Hepatocyte (in vitro differentiated cells): ENCODE measurements around the gene CLEC4F. TPM values are rescaled to one million over a fixed set of nuclear protein-coding genes. Genes with fewer than 3 reads are reported as not detected.

Experiments used
- DNase-seq: peaks from one replicate; pipeline ENCODE4 v3.0.0-alpha.2; 2016; ENCODE audit warnings: low spot score
- H2AFZ ChIP-seq: fragments of 200-600 bp; sonication (generic); 2 replicates; pipeline ENCODE4 v1.6.0; 2016; ENCODE audit warnings: antibody characterized with exemption, mild to moderate bottlenecking
- H3K27ac ChIP-seq: fragments of 200-600 bp; sonication (generic); 2 replicates; pipeline ENCODE4 v1.5.1; 2016; ENCODE audit warnings: mild to moderate bottlenecking
- H3K27me3 ChIP-seq: fragments of 200-600 bp; sonication (generic); 2 replicates; pipeline ENCODE4 v1.6.1; 2016
- H3K36me3 ChIP-seq: fragments of 200-600 bp; sonication (generic); replicated peaks from 2 replicates; pipeline ENCODE4 v1.5.1; 2016; ENCODE audit warnings: low read depth; ENCODE audit not compliant: insufficient read depth
- H3K4me1 ChIP-seq: fragments of 200-600 bp; sonication (generic); 2 replicates; pipeline ENCODE4 v1.5.1; 2016; ENCODE audit warnings: mild to moderate bottlenecking, moderate library complexity; ENCODE audit not compliant: insufficient read depth
- H3K4me2 ChIP-seq: fragments of 200-600 bp; sonication (generic); 2 replicates; pipeline ENCODE4 v1.6.0; 2016
- H3K4me3 ChIP-seq: fragments of 200-600 bp; sonication (generic); 2 replicates; pipeline ENCODE4 v1.5.1; 2016; ENCODE audit warnings: mild to moderate bottlenecking
- H3K79me2 ChIP-seq: fragments of 200-600 bp; sonication (generic); 2 replicates; pipeline ENCODE4 v1.6.0; 2017; ENCODE audit warnings: mild to moderate bottlenecking
- H3K9me2 ChIP-seq: fragments of 200-600 bp; sonication (generic); replicated peaks from 2 replicates; pipeline ENCODE4 v1.6.0; 2017; ENCODE audit warnings: mild to moderate bottlenecking; ENCODE audit not compliant: insufficient read depth
- H3K9me3 ChIP-seq: fragments of 200-600 bp; sonication (generic); 2 replicates; pipeline ENCODE4 v1.5.1; 2016; ENCODE audit warnings: low read depth, mild to moderate bottlenecking
- H4K20me1 ChIP-seq: fragments of 200-600 bp; sonication (generic); 2 replicates; pipeline ENCODE4 v1.6.0; 2016; ENCODE audit warnings: mild to moderate bottlenecking; ENCODE audit not compliant: insufficient read depth, poor library complexity, severe bottlenecking
- EZH2 ChIP-seq: fragments of 200-600 bp; sonication (generic); IDR thresholded peaks from 2 replicates; pipeline ENCODE4 v1.6.1; 2016; ENCODE audit warnings: antibody characterized with exemption, mild to moderate bottlenecking, borderline replicate concordance
- EZH2phosphoT487 ChIP-seq: fragments of 200-600 bp; sonication (generic); IDR thresholded peaks from one replicate; pipeline ENCODE4 v1.6.1; 2018; ENCODE audit warnings: antibody characterized with exemption, mild to moderate bottlenecking, low read depth, moderate library complexity; ENCODE audit not compliant: unreplicated experiment, severe bottlenecking
- WGBS: methylation state at CpG from one replicate; pipeline ENCODE4 v1.1.6; 2016; ENCODE audit warnings: low lambda C conversion rate; ENCODE audit errors: missing lambda C conversion rate; 5-methylcytosine and 5-hydroxymethylcytosine counted together
- polyA plus RNA-seq: library from polyadenylated mRNA; unstranded; fragments of >200 nt; fragmentation: Nextera tagmentation; extraction: Ambion mirVana; gene quantifications from 2 replicates; pipeline ENCODE4 v1.2.1, GENCODE V29; 2016
- total RNA-seq: library from RNA; depleted of rRNA; stranded (reverse); fragments of >200 nt; gene quantifications from 2 replicates; pipeline ENCODE4 v1.2.3, GENCODE V29; 2014
- TF ChIP-seq, protein P1 (sequence below): fragments of 200-600 bp; sonication (generic); IDR thresholded peaks from 2 replicates; pipeline ENCODE4 v1.5.1; 2016; ENCODE audit warnings: antibody characterized with exemption, mild to moderate bottlenecking; ENCODE audit not compliant: poor library complexity

CLEC4F gene
- total and polyA plus RNA-seq, 2 experiments from 2014 or later = not detected

DNA sequence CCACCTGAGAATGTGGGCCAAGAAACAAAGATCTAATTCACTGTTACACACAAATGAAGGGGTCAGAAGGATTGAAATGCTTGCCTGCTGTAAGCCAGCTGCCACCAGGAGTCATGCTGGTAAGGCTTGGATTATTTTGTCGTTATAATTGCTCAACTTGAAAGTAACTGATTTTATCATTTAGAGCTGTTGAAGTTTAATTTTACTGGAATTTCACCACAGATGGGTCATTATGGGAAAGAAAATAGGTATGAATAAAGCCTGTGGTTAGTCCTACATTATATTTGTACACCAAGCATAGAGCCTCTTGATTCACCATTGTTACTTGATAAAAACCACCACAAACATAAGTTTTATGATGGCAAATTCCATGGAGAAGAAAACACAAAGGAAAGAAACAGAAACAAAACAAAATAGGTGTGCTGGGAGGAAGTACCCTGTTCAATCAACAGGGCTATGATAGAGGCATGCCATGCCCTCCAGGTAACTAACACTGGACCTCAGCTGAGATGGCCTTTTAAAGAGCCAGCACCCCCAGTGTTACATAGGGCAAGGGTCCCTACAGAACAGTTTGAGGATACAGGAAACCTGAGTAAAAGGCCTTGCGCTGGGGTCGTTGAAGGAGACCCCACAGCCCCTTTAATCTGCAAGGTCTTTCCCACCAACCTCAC is 3.0 kb downstream of the CLEC4F start:
- Histone ChIP-seq H3K27ac (no peak overlapping the region), H3K79me2 (no peaks in the 10 kb centered on the region), H4K20me1 (no peaks in the 10 kb centered on the region), H3K4me1 (no peaks in the 10 kb centered on the region), H3K9me3 (no peaks in the 10 kb centered on the region), H3K4me2 (no peak overlapping the region), H3K9me2 (no peaks in the 10 kb centered on the region), H3K27me3 (no peaks in the 10 kb centered on the region), H2AFZ (no peak overlapping the region), H3K36me3 (no peaks in the 10 kb centered on the region), H3K4me3 (no peak overlapping the region)
- WGBS = 90% methylated on average over 3 of the region's 3 CpGs
- TF ChIP-seq, protein P1, sequence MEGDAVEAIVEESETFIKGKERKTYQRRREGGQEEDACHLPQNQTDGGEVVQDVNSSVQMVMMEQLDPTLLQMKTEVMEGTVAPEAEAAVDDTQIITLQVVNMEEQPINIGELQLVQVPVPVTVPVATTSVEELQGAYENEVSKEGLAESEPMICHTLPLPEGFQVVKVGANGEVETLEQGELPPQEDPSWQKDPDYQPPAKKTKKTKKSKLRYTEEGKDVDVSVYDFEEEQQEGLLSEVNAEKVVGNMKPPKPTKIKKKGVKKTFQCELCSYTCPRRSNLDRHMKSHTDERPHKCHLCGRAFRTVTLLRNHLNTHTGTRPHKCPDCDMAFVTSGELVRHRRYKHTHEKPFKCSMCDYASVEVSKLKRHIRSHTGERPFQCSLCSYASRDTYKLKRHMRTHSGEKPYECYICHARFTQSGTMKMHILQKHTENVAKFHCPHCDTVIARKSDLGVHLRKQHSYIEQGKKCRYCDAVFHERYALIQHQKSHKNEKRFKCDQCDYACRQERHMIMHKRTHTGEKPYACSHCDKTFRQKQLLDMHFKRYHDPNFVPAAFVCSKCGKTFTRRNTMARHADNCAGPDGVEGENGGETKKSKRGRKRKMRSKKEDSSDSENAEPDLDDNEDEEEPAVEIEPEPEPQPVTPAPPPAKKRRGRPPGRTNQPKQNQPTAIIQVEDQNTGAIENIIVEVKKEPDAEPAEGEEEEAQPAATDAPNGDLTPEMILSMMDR = no peak
- no peak for TF ChIP-seq EZH2phosphoT487
- no peak for TF ChIP-seq EZH2
- no peak for DNase-seq

DNA sequence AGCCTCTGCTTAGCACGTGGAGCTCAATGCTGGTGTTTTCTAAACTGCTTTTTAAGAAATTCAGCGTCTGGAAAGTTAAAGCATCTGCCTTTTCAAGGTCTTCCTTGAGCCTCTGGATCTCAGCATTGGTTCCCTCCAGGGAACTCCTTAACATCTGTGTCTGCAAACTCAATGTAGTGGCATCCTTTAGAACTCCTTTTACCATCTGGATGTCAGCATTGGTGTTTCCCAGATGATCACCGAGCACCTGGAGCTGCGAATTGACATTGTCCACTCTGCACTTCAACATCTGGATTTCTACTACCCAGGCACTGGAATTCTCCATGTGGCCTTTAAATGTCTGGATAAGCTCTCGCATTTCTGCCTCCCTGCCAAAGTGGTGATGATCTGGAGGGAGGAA is 3.7 kb downstream of the CLEC4F start:
- TF ChIP-seq EZH2phosphoT487 (no peak), EZH2 (no peak)
- TF ChIP-seq, protein P1 = no peak
- 67% methylated on average over 5 of the region's 5 CpGs for WGBS
- H3K79me2 ChIP-seq = no peaks in the 10 kb centered on the region
- H3K4me1 ChIP-seq = no peaks in the 10 kb centered on the region
- H3K9me3 ChIP-seq = no peaks in the 10 kb centered on the region
- no peak overlapping the region for H3K4me2 ChIP-seq
- H3K27me3 ChIP-seq = no peaks in the 10 kb centered on the region
- DNase-seq = no peak
- no peak overlapping the region for H3K27ac ChIP-seq
- H2AFZ ChIP-seq = no peak overlapping the region
- H3K4me3 ChIP-seq = no peak overlapping the region
- H4K20me1 ChIP-seq = no peaks in the 10 kb centered on the region
- H3K9me2 ChIP-seq = no peaks in the 10 kb centered on the region
- H3K36me3 ChIP-seq = no peaks in the 10 kb centered on the region

DNA sequence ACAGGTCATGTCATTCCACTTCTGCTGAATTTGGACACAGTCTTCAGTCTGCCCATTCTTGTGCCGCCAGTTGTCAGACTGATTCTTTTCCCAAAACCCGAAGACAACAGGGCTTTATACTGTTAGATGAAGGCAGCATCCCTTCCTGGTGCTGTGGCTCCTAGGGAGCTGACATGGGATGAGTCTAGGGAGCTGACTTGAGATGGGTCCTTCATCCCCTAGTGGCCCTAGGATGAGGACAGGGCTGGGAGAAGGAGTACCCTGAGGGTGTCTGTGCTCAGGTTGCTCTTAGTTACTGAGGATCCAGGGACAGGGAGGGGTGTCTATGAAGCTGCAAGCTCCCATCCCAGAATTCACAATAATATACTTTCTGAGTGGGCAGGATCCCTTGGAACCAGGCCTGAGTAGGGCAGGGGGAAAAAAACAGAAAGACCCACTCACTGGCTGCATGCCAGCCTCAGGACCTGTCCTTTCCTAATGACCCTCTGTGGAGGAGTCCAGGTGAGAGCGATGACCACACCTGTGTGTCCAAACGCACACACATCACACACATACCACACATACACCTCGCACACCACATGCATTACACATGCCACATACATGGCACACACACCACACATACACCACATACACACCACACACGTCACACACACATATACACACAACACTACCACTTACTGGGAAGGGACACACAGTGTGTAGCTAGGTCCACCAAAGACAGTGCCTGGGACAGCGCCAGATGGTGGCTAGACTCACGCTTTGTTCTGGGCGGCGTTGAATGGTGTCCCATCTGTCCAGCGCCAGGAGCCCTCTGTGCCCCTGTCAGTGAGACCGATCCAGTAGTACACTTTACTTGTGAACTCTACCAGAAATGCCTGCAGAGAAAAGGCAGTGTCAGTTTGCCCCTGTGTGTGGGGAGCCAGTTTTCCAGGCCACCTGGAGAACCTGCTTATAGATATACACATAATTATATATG is 11.1 kb downstream of the CLEC4F start:
- H3K79me2 ChIP-seq = no peaks in the 10 kb centered on the region
- H3K9me2 ChIP-seq = no peaks in the 10 kb centered on the region
- TF ChIP-seq EZH2 (no peak), EZH2phosphoT487 (no peak)
- TF ChIP-seq, protein P1 = no peak
- H3K4me1 ChIP-seq = no peaks in the 10 kb centered on the region
- no peak overlapping the region for H3K4me3 ChIP-seq
- 90% methylated on average over 12 of the region's 12 CpGs for WGBS
- H2AFZ ChIP-seq = no peak overlapping the region
- peaks cover 5% of the 10 kb centered on the region for H3K27me3 ChIP-seq
- no peak for DNase-seq
- H3K36me3 ChIP-seq = no peaks in the 10 kb centered on the region
- H4K20me1 ChIP-seq = no peaks in the 10 kb centered on the region
- H3K4me2 ChIP-seq = no peak overlapping the region
- no peak overlapping the region for H3K27ac ChIP-seq
- no peaks in the 10 kb centered on the region for H3K9me3 ChIP-seq
